Lower lobe of right lung (tissue), 2 donors: ENCODE measurements around the gene TGFB1. TPM values are rescaled to one million over a fixed set of nuclear protein-coding genes. Genes with fewer than 3 reads are reported as not detected.

Experiments used
- ATAC-seq, 2 donors: fragments of 200-7000 bp; cut with Tn5 transposase; one replicate each; pipeline ENCODE4 v1.9.1; 2020 to 2022; ENCODE audit warnings: mild to moderate bottlenecking in 2 of 2, moderate library complexity in 2 of 2
- DNase-seq: peaks from one replicate; pipeline ENCODE4 v3.0.0-alpha.2; 2020
- H3K27ac ChIP-seq: fragments of 200-600 bp; one replicate; pipeline ENCODE4 v1.8.0; 2022
- H3K27me3 ChIP-seq: fragments of 200-600 bp; one replicate; pipeline ENCODE4 v1.8.0; 2022; ENCODE audit warnings: low read depth
- H3K36me3 ChIP-seq: fragments of 200-600 bp; one replicate; pipeline ENCODE4 v1.8.0; 2022; ENCODE audit warnings: mild to moderate bottlenecking
- H3K4me1 ChIP-seq: fragments of 200-600 bp; one replicate; pipeline ENCODE4 v1.8.0; 2022
- H3K4me3 ChIP-seq: fragments of 200-600 bp; one replicate; pipeline ENCODE4 v1.8.0; 2022; ENCODE audit warnings: mild to moderate bottlenecking
- H3K9me3 ChIP-seq: fragments of 200-600 bp; one replicate; pipeline ENCODE4 v1.8.0; 2022
- CTCF ChIP-seq: fragments of 200-600 bp; IDR thresholded peaks from one replicate; pipeline ENCODE4 v1.8.0; 2022; ENCODE audit warnings: antibody characterized with exemption, mild to moderate bottlenecking
- intact Hi-C: fragments of 100-400 bp; cut with DNase I; formaldehyde crosslinking; loops from one replicate; pipeline ENCODE4 v1.11.0; 2022
- total RNA-seq: library from RNA; stranded (reverse); fragmentation: NEBNext Ultra II Directional; extraction: Animal tissue kit (Norgen Biotek cat#: 25700); gene quantifications from one replicate; pipeline ENCODE4 v1.2.1, GENCODE V29; 2021
- donor health status: DM: no; HTN: yes; CAD: no; lungs with severe emphysema.

TGFB1 gene
- total RNA-seq, 1 donor from 2014 or later: 114 TPM

GRCh38 chr19:41334793-41335192, 18.9 kb downstream of the TGFB1 start:
- Histone ChIP-seq H3K27me3 (no peaks in the 10 kb centered on the region), H3K36me3 (peaks cover 81% of the 10 kb centered on the region), H3K27ac (peak overlapping the region; percentile 64), H3K9me3 (no peaks in the 10 kb centered on the region), H3K4me1 (peaks cover 6% of the 10 kb centered on the region), H3K4me3 (peak overlapping the region; percentile 8)
- intact Hi-C loops: no loop called here
- ATAC-seq (peak; percentile 60 to 69), DNase-seq (no peak)
- no peak for TF ChIP-seq CTCF

GRCh38 chr19:41332468-41332867, 21.3 kb downstream of the TGFB1 start:
- ATAC-seq: no peak
- peaks cover 27% of the 10 kb centered on the region for H3K4me1 ChIP-seq

GRCh38 chr19:41332000-41332399, 21.7 kb downstream of the TGFB1 start:
- no peak for DNase-seq
- intact Hi-C loops: no loop called here
- no peak overlapping the region for H3K4me3 ChIP-seq
- no peak for TF ChIP-seq CTCF
- H3K27me3 ChIP-seq: no peaks in the 10 kb centered on the region
- H3K9me3 ChIP-seq: no peaks in the 10 kb centered on the region
- peaks cover 32% of the 10 kb centered on the region for H3K4me1 ChIP-seq
- no peak overlapping the region for H3K27ac ChIP-seq
- ATAC-seq: no peak
- peaks cover 58% of the 10 kb centered on the region for H3K36me3 ChIP-seq

More at GRCh38 chr19:41332468-41332867, 21.3 kb downstream of the TGFB1 start:
- no peak for DNase-seq
- TF ChIP-seq CTCF: no peak
- Histone ChIP-seq H3K36me3 (peaks cover 62% of the 10 kb centered on the region), H3K9me3 (no peaks in the 10 kb centered on the region), H3K4me3 (no peak overlapping the region), H3K27me3 (no peaks in the 10 kb centered on the region), H3K27ac (no peak overlapping the region)
- intact Hi-C loops: no loop called here

DNA sequence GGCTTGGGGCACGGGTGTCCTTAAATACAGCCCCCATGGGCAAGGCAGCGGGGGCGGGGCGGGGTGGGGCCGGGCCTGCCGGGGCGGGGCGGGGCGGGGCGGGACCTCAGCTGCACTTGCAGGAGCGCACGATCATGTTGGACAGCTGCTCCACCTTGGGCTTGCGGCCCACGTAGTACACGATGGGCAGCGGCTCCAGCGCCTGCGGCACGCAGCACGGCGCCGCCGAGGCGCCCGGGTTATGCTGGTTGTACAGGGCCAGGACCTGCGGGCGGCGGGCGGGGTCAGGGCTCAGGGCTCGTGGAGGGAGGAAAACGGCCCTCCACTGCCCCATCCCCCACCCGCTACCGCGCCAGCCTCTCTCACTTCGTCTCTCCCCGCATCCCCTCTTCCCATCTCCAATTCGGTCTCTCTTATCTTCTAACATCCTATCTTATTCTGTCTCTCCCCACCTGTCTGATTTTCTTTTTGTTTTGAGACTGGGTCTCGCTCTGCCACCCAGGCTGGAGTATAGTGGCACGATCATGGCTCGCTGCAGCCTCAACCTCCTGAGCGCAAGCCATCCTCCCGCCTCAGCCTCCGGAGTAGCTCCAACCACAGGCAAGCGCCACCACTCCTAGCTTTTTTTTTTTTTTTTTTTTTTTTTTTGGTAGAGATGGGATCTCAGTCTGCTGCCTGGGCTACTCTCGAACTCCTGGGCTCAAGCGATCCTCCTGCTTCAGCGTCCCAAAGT, 22.6 kb downstream of the TGFB1 start:
- DNase-seq (no peak), ATAC-seq (no peak)
- no peaks in the 10 kb centered on the region for H3K9me3 ChIP-seq
- peaks cover 41% of the 10 kb centered on the region for H3K4me1 ChIP-seq
- no peak for TF ChIP-seq CTCF
- peaks cover 50% of the 10 kb centered on the region for H3K36me3 ChIP-seq
- intact Hi-C loops: no loop called here
- H3K27me3 ChIP-seq: no peaks in the 10 kb centered on the region
- H3K4me3 ChIP-seq: no peak overlapping the region
- H3K27ac ChIP-seq: no peak overlapping the region

- no peak for TF ChIP-seq CTCF
- no peak overlapping the region for H3K4me3 ChIP-seq
- no peaks in the 10 kb centered on the region for H3K27me3 ChIP-seq
- intact Hi-C loops: no loop called here
- H3K36me3 ChIP-seq: peaks cover 44% of the 10 kb centered on the region
- H3K9me3 ChIP-seq: no peaks in the 10 kb centered on the region
- no peak for DNase-seq
- no peak for ATAC-seq
- H3K4me1 ChIP-seq: peaks cover 46% of the 10 kb centered on the region
- no peak overlapping the region for H3K27ac ChIP-seq
Observed at GRCh38 chr19:41330481-41330880, 23.2 kb downstream of the TGFB1 start.
